Non-pigmented ciliary epithelial cell (primary cell): ENCODE data around the gene CEACAM19.
A peak's percentile ranks its signal among the peaks of the same experiment; 100 is the strongest.
"Not testable (repeated sequence)": the region's sequence is repeated elsewhere in the genome, so short reads cannot be mapped to it uniquely, and the experiment has no call there.

ENCODE experiments used
- DNase-seq: peaks from one replicate; pipeline ENCODE4 v3.0.0-alpha.2; 2010; ENCODE audit warnings: low read depth

CEACAM19 gene

DNA sequence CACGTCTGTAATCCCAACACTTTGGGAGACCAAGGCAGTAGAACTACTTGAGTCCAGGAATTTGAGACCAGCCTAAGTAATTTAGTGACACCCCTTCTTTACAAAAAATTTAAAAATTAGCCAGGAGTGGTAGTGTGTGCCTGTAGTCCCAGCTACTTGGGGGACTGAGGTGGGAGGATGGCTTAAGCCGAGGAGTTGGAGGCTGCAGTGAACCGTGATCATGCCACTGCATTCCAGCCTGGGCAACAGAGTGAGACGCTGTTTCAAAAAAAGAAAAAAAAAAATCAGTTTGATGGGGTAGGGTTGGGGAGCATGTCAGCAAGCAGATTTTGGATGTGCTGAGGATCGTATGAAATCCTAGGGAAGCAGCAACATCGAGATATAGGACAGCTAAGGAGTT, 4.2 kb downstream of the CEACAM19 start:
- DNase-seq = no peak

DNA sequence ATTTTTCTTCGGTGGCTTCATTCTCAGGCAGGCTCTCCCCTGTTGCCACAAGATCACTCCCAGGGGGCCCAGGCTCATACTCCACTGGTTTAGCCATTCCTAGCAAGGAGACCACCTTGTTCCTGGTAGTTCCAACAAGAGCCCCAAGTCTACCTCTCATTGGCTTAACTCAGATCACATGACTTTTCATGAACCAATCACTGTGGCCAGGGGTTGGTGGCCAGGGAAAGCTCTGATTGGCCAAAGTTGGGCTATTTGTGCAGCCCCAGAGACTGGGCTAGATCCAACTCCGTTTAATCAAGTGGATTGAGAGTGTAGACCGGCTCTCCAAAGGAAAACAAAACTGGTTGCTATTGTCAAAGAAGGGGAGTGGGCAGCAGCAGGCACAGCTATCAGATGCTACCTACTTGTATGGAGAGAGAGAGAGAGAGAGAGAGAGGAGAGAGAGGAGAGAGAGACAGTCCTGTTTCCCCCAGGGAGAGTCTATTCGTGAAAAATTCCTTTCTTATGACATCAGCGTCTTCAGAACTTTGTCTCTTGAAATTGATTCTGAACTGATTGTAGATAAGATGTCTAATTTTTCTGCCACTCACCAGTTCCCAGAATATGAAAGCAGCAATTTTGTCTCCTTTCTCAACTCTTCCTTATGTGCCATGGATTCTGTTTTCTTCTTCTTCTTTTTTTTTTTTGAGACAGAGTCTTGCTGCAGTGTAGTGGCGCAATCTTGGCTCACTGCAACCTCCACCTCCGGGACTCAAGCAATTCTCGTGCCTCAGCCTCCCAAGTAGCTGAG, 5.9 kb downstream of the CEACAM19 start:
- no peak for DNase-seq

DNA sequence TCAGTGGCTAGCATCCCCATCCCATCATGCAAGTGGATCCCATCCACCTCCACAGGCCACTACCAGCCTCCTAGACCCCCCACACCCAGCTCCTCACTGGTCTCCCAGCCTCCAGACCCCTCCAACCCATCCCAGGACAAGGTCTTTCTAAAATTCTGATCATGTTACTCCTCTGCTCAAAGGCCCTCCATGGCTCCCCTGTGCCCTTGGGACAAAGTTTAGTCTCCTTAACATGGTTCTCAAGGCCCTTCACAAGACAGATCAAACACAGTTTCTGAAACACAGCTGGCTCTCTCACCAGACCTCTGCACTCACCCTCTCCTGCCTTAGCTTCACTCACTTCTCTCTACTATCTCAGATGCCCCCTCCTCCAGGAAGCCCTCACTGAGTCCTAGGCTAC, 9.3 kb downstream of the CEACAM19 start:
- no peak for DNase-seq

DNA sequence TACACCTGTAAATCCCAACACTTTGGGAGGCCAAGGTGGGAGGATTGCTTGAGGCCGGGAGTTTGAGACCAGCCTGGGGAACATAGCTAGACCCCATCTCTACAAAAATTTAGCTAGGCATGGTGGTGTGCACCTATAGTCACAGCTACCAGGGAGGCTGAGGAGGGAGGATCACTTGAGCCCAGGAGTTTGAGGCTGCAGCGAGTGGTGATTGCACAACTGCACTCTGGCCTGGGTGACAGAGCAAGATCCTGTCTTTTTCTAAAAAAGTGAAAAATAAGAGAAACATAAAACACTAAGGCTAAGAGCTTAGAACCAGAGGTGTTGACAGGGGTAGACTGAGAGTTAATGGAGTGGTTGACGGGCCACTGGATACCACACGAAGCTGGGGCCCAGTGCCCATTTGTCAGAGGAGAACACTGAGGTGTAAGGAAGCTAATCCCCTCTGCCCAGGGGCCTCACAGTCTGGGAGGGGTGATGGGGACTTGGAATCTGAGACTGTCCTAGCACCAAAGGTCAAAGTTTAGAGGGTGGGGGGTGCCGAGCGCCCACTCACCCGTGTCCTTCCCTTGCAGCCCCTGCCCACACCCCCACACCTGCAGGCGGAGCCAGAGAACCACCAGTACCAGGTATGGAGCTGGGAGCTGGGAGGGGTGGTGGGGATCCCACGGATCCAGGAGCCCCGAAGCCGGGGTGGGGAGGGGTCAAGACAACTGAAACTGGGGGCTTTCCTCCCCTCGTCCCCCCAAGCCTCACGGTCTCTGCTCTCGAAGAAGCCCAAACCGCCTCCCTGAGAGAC, 10.9 kb downstream of the CEACAM19 start:
- DNase-seq = no peak

DNA sequence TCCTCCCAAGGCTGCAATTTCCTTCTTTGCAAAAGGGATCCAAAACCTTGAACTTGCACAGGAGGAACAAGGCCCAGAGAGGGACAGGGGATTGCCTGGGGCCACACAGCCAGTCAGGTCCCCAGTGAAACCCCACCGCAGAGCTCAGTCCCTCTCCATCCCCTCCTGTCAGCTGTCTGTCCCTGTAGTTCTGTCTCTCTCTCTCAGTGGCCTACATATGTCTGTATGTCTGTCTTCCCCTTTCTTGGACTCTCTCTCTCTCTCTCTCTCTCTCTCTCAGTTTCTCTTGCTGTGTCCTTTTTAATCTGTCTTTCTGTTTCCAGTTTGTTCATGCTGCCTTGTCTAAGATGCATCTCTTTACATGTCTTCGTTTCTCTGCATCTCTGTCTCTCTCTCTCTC, 11.5 kb downstream of the CEACAM19 start:
- no peak for DNase-seq

DNA sequence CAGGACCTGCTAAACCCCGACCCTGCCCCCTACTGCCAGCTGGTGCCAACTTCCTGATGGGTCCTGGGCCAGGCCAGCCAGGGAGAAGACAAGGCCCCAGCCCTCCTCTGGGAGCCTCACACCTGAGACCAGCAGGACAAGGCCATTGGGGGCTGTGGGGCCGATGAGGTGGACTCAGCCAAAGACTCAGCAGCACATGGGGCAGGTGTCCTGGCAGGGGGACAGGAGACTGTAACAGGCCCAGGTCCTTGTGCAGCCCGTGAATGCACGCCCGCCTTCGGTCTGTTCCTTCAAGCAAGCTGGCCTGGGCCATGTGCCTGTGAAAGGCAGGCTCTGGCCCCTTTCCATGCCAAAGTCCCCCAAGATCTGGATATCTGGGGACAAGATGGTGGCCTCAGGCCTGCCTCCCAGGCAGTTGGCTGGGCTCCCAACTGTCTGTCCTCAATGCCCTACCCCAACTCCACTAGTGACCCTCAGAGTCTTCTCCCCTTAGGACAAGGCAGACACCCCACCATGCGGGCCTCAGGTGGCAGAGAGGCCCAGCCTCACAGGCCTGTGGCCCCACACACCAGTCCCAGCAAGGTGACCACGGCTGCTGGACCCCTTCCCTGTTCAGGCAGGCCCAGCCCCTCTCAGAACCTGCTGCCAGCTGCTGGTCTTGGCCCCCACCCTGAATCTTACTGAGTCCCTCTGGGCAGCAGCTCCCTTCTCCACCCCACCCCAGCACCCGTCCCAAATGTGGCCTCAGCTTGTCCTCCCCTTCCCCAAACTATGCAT, 12.3 kb downstream of the CEACAM19 start:
- DNase-seq = no peak

DNA sequence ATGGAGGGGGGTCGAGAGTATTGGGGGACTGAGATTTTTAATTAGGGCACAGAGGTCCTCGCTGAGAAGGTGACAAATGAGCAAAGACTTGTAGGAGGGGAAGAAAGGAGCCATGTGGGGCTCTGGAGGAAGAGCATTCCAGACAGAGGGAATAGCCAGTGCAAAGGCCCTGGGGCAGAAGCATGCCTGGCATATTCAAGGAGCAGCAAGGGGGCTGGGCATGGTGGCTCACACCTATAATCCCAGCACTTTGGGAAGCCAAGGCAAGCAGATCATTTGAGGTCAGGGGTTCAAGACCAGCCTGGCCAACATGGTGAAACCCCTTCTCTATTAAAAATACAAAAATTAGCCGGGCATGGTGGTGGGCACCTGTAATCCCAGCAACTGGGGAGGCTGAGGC, 13.1 kb downstream of the CEACAM19 start:
- not testable (repeated sequence) for DNase-seq

DNA sequence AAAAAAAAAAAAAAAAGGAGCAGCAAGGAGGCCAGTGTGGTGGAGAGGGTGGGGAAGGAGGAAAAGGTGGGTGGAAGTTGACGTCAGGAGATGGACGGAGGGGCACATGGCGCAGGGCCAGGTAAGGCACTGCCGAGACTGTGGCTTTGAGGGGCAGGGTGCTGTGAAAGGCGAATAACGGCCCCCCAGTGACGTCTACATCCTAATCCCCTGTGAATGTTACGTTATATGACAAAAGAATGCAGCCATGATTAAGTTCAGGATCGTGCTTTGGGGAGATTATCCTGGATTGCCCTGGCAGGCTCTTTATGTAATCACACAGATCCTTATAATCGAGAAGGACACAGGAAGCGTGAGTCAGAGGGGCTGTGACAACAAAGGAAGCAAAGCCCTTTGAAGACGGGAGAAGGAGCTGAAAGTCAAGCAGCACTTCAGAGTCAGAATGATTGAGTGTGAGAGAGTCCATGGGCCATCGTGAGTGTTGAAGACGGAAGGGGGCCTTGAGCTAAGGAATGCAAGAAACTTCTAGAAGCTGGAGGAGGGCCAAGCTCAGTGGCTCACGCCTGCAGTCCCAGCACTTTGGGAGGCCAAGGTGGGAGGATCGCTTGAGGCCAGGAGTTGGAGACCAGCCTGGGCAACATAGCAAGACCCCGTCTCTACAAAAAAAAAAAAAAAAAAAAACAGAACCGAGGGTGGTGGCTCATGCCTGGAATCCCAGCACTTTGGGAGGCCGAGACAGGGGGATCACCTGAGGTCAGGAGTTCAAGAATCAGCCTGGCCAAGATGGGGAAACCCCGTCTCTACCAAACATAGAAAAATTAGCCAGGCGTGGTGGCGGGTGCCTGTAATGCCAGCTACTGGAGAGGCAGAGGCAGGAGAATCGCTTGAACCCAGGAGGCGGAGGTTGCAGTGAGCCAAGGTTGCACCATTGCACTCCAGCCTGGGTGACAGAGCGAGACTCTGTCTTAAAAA, 13.9 kb downstream of the CEACAM19 start:
- DNase-seq = peak; percentile 71

DNA sequence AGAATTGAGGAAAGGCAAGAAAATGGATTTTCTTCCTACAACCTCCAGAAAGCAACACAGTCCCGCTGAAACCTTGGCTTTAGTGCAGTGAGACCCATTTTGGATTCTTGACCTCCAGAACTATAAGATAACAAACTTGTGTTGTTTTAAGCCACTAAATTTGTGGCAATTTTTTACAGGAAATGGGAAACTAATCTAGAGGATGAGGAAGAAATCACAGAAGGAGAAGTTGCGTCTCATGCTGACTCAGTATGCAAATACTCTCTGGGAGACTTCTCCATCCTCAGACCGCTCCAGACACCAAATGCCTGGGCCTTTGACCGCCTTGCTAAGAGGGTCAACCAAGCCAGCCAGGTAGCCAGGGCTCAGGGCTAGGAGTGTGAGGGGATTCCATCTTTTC, 14.6 kb downstream of the CEACAM19 start:
- DNase-seq = no peak

DNA sequence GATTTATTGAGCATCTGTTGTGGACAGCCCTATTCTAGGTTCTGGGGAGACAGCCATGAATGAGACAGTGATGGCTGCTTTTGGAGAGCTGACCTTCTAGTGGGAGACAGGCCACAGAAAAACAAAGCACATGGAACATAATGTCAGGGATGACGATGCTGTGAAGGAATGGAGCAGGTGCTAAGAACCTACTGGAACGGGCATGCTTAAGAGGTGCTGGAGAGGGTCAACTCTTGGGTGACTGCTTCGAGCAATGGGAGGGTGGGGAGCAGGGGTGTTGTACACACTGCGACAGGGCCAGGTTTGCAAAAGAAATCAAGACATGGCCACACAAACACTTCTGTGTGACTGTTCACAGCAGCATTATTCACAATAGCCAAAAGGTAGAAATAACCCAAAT, 15.6 kb downstream of the CEACAM19 start:
- no peak for DNase-seq

DNA sequence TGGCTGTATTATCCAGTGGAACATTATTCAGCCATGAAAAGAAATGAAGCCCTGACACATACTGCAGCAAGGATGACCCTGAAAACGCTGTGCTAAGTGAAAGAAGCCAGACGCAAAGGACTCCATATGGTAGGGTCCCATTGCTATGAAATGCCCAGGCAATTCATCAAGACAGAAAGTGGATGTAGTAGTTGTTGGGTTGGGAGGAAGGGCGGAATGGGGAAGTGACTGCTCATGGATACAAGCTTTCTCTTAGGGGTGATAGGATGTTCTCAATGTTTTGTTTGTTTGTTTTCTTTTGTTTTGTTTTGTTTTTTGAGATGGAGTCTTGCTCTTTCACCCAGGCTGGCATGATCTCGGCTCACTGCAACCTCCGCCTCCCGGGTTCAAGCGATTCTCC, 16.6 kb downstream of the CEACAM19 start:
- no peak for DNase-seq

DNA sequence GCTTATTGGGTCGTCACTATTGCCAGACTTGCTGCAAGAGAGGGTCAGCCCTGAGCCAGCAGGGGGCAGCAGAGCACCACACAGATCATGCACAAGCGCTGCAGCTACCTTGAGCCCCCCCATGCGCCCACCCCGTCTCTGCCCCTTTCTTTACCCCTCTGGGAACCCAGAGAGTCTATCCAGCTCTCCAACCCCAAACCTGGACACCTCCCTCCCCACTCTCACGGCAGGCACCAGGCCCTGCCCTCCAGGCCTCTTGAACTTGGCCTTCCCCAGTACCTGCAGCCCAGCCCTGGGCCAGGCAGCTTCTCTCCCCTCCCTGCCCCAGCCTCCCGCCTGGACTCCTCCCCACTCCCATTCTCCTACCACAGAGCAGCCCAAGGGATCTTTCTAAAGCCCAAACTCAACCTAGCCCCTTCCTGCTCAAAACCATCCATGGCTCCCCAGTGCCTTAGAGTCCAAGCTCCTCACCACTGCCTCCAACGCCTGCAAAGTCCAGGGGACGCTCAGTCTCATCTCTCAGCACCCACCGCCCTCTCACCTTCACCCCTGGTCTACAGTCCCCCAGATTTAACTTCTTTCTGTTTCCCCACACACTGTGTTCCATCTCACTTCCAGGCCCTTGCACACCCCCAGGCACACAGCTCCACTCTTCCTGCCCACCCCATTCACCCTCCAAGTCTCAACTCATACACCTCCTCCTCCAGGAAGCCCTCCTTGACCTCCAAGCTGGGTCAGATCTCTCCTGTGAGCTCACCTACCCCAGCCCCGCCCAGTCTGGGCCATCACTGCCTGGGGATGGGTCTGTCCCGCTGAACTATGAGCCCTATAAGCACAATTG, 18.2 kb downstream of the CEACAM19 start:
- no peak for DNase-seq

DNA sequence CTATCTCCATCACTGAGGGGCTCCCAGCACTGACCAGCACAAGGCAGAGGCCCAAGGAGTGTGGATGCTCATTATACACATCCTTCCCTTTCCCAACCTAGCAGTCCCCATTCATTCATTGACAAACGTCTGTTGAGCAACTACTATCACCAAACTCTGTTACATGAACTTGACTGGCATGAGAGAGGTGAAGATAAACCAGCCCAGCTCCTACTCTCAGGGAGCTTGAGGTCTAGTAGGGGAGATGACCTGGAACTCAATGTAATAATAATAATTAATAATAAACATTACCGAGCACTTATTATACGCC, 18.8 kb downstream of the CEACAM19 start:
- DNase-seq = no peak

DNA sequence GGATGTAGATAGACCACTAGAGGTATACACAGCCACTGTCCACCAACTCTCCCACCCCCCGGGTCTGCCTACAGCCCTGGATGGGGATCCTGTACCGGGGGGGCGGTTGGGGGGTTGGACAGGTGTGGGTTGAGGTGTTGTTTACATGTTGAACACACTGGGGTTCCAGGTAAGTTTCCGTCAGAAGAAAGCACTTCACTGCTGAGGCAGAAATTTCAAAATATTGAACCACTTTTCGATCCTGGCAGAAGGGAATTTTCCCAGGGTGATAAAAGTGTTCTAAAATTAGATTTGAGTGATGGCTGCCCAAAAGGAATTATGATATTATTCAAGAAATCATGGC, 21.1 kb downstream of the CEACAM19 start:
- DNase-seq = no peak

DNA sequence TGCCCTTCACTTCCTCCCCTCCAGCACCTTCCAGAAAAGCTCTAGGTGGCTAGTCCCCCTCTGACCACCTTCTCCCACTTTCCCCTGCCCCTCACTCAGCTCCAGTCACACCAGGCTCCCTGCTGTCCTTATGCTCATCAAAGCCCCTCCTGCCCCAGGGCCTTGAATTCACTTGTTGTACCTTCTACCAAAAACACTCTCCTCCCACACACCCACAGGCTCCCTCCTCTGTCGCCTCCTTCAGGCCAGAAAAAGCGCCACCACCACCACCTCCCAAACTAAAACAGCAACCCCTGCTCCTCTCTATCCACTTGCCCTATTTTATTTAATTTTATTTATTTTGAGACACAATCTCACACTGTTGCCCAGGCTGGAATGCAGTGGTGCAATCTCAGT, 22.9 kb downstream of the CEACAM19 start:
- no peak for DNase-seq

DNA sequence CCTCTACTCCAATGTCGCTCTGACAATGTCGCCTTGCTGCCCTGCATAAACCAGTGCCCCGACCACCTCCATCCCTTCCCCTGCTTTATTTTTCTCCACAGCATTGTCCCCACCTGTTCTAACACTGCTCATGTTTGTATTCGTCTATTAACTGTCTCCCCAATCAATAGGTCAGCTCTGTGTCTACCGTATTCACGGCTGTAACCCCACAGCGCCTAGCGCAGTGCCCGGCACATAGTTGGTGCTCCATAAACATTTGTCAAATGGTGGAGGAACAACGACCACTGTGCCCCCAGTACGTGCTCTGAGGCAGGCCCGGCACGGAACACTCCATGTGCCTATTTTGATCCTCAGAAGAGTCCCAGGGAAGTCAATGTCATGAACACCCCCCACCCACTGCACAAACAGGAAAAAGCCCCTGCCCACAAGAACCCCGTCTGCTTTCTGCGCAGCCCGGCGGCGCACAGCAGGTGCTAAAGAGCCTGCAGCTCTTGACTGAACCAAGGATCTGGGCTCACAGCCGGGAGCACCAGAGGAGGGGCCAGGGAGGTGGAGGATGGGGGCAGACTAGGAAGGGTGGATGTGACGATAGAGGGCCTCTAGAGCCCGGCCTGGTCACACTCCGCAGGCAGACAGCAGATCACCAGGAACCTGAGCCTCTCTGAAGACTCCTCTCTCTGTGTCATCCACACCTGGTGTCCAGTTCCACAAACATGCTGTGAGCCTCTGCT, 25.8 kb downstream of the CEACAM19 start:
- no peak for DNase-seq

DNA sequence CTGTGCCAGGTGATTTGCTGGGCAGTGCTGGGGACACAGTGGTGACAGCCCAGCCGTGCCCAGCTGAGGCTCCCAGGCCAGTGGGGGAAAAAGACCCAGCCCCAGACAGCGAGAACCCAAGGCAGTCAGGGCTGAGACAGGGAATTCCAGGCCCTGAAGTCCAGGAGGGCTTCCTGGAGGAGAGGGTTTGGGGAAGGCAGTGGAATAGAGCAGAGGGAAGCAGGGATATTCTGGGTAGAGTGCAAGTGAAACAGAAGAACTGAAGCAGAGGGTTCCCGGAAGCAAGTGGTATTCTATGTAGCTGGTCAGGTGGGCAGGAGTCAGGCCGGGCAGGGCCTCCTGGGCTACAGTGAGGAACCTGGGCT, 26.4 kb downstream of the CEACAM19 start:
- DNase-seq = no peak

DNA sequence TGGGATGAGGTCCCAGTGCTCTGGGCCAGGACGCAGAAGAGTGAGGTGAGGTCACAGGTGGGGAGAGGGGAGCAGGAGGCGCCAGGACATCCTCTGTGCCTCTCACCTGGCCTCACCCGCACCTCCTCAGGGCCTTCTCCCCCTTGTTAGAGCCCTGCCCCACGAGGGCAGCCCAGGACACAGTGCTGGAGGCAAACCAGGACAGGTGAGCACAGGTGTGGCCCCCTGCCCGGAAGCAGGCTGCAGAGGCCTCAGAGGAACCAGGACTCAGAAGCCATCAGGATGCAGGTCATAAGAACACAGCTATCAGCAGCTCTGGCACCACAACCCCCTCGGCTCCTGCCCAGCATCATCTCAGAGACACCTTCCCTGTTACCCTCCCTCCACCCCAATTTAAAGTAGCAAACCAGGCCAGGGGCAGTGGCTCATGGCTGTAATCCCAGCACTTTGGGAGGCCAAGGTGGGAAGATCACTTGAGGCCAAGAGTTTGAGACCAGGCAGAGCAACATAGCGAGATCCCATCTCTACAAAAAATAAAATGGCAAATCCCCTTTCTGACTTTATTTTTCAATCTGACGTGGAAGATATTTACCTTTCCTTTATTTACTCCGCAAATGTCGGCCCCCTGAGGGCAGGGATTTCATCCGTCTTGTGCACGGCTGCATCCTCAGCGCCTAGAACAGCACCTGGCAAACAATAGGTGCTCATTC, 27.4 kb downstream of the CEACAM19 start, which contains the start of gene CEACAM16:
Gene CEACAM16 (plus strand): TSS at position 660 of the 710 bp plus-strand sequence. CDS start 2,306 bp downstream, outside the sequence.
- DNase-seq = no peak

DNA sequence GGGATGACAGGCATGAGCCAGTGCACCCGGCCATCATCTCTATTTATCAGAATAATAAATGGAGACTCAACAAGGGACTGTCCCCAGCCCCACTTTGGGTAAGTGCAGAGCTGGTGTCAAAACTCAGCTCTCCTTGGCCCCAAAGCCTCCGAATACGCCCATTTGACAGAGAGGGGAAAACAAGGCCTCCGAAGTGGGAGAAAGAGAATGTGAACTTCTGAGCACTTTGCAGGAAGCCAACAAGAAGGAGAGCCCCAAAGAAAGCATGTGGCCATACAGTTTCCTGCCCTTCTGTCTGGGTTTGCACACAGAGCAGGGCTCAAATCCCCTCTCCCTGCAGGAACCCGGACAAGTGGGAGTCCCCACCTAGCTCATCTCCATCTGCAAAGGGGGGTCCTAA, 29.3 kb downstream of the CEACAM19 start:
- no peak for DNase-seq

DNA sequence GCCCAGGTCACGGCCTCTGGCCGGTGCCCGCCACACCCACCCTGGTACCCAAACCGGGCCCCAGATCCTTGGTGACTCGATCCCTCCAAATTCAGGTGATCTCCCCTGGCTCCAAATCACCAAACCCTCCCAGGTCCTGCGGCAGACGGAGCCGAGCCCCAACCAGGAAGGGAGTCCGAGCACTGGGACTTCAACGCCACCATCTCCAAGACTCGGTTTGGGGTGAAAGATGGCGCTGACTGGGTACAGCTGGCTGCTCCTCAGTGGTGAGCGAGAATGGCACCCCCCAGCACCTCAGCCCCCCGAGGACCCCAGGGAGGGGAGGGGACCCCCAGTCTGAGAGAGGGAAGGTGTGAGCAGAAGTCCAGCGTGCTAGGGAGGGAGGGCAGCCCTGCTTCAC, 29.9 kb downstream of the CEACAM19 start:
- DNase-seq = no peak
